Measurements from ENCODE around the gene A3GALT2.
"Not testable (repeated sequence)": the region's sequence is repeated elsewhere in the genome, so short reads cannot be mapped to it uniquely, and the experiment has no call there.

The A3GALT2 gene

GRCh38 chr1:33309351-33309750, 11.5 kb downstream of the A3GALT2 start:
- H2AFZ ChIP-seq (ENCODE audit: low read depth, low read length); H4K8ac ChIP-seq (ENCODE audit: low read length); H3K4me3 ChIP-seq (ENCODE audit: insufficient read depth in 1 of 2, low read depth in 1 of 2, low read length in 2 of 2); H3K4me2 ChIP-seq (ENCODE audit: low read length, poor library complexity, severe bottlenecking); H3K9ac ChIP-seq (ENCODE audit: low read length); H3K27ac ChIP-seq (ENCODE audit: low read length, poor library complexity, severe bottlenecking); H3K79me1 ChIP-seq (replicated peaks; ENCODE audit: low read length, poor library complexity, severe bottlenecking); H4K91ac ChIP-seq (ENCODE audit: low read length); H3K27me3 ChIP-seq (ENCODE audit: control insufficient read depth in 1 of 2, insufficient read depth in 1 of 2, low read length in 2 of 2); H2BK12ac ChIP-seq (ENCODE audit: low read length in 2 of 2); H3K18ac ChIP-seq (ENCODE audit: low read depth in 1 of 2, low read length in 2 of 2); DNase-seq; H2BK120ac ChIP-seq (ENCODE audit: low read depth, low read length); H3K9me3 ChIP-seq (ENCODE audit: control insufficient read depth, low read length); H2BK15ac ChIP-seq (ENCODE audit: low read depth, poor library complexity, severe bottlenecking); H3K14ac ChIP-seq (ENCODE audit: low read length in 2 of 2); H2BK5ac ChIP-seq (ENCODE audit: low read depth, low read length, poor library complexity, severe bottlenecking); H3K23ac ChIP-seq (ENCODE audit: low read length in 2 of 2); H2AK5ac ChIP-seq (ENCODE audit: low read length, severe bottlenecking); H3K4ac ChIP-seq (ENCODE audit: low read depth in 1 of 2, low read length in 2 of 2): not testable (repeated sequence)
- 92% methylated on average over 12 of the region's 32 CpGs for WGBS
- peaks cover 0 to 11% of the 10 kb centered on the region in 2 experiments for H3K36me3 ChIP-seq (ENCODE audit: control insufficient read depth in 1 of 2, insufficient read depth in 2 of 2, low read depth in 1 of 2, low read length in 2 of 2)
- peaks cover 15% of the 10 kb centered on the region for H3K4me1 ChIP-seq (ENCODE audit: control insufficient read depth, insufficient read depth, low read depth, low read length)

GRCh38 chr1:33307494-33307864, 13.4 kb downstream of the A3GALT2 start:
- Histone ChIP-seq H4K8ac (ENCODE audit: low read length) (no peak overlapping the region), H3K36me3 (ENCODE audit: control insufficient read depth in 1 of 2, insufficient read depth in 2 of 2, low read depth in 1 of 2, low read length in 2 of 2) (peaks cover 0 to 14% of the 10 kb centered on the region in 2 experiments), H3K9ac (ENCODE audit: low read length) (no peak overlapping the region), H3K9me3 (ENCODE audit: control insufficient read depth, low read length) (no peaks in the 10 kb centered on the region), H2BK5ac (ENCODE audit: low read depth, low read length, poor library complexity, severe bottlenecking) (no peak overlapping the region), H4K91ac (ENCODE audit: low read length) (no peak overlapping the region), H3K4ac (ENCODE audit: low read depth in 1 of 2, low read length in 2 of 2) (no peak overlapping the region), H3K79me1 (replicated peaks; ENCODE audit: low read length, poor library complexity, severe bottlenecking) (peaks cover 2% of the 10 kb centered on the region), H3K4me1 (ENCODE audit: control insufficient read depth, insufficient read depth, low read depth, low read length) (peaks cover 18% of the 10 kb centered on the region), H3K23ac (ENCODE audit: low read length in 2 of 2) (no peak overlapping the region), H3K18ac (ENCODE audit: low read depth in 1 of 2, low read length in 2 of 2) (no peak overlapping the region), H2BK120ac (ENCODE audit: low read depth, low read length) (no peak overlapping the region), H2AFZ (ENCODE audit: low read depth, low read length) (no peak overlapping the region), H2BK12ac (ENCODE audit: low read length in 2 of 2) (no peak overlapping the region), H3K4me3 (ENCODE audit: insufficient read depth in 1 of 2, low read depth in 1 of 2, low read length in 2 of 2) (no peak overlapping the region), H3K4me2 (ENCODE audit: low read length, poor library complexity, severe bottlenecking) (no peak overlapping the region), H3K14ac (ENCODE audit: low read length in 2 of 2) (no peak overlapping the region), H3K27me3 (ENCODE audit: control insufficient read depth in 1 of 2, insufficient read depth in 1 of 2, low read length in 2 of 2) (peaks cover 0 to 4% of the 10 kb centered on the region in 2 experiments), H3K27ac (ENCODE audit: low read length, poor library complexity, severe bottlenecking) (no peak overlapping the region), H2BK15ac (ENCODE audit: low read depth, poor library complexity, severe bottlenecking) (no peak overlapping the region), H2AK5ac (ENCODE audit: low read length, severe bottlenecking) (no peak overlapping the region)
- no CpG with 5 or more reads among the region's 5 CpGs for WGBS
- DNase-seq, result no peak

GRCh38 chr1:33306653-33307493, 14.0 kb downstream of the A3GALT2 start:
- 60% methylated on average over 99 of the region's 113 CpGs for WGBS
- peak overlapping the region; percentile 75 for H4K8ac ChIP-seq (ENCODE audit: low read length)
- peak overlapping the region; percentile 75 for H4K91ac ChIP-seq (ENCODE audit: low read length)
- H3K36me3 ChIP-seq (ENCODE audit: control insufficient read depth in 1 of 2, insufficient read depth in 2 of 2, low read depth in 1 of 2, low read length in 2 of 2), result peaks cover 0 to 19% of the 10 kb centered on the region in 2 experiments
- no peak for DNase-seq
- H3K4ac ChIP-seq (ENCODE audit: low read depth in 1 of 2, low read length in 2 of 2), result no peak overlapping the region
- H2BK5ac ChIP-seq (ENCODE audit: low read depth, low read length, poor library complexity, severe bottlenecking), result no peak overlapping the region
- H3K4me2 ChIP-seq (ENCODE audit: low read length, poor library complexity, severe bottlenecking), result no peak overlapping the region
- H3K14ac ChIP-seq (ENCODE audit: low read length in 2 of 2), result no peak overlapping the region
- H3K4me1 ChIP-seq (ENCODE audit: control insufficient read depth, insufficient read depth, low read depth, low read length), result peaks cover 18% of the 10 kb centered on the region
- H2BK120ac ChIP-seq (ENCODE audit: low read depth, low read length), result no peak overlapping the region
- peak overlapping the region; percentile 35 for H2AK5ac ChIP-seq (ENCODE audit: low read length, severe bottlenecking)
- H3K9ac ChIP-seq (ENCODE audit: low read length), result peak overlapping the region; percentile 41
- no peak overlapping the region for H3K27ac ChIP-seq (ENCODE audit: low read length, poor library complexity, severe bottlenecking)
- peak overlapping the region in 1 of 2 experiments; percentile 61 for H3K18ac ChIP-seq (ENCODE audit: low read depth in 1 of 2, low read length in 2 of 2)
- H3K23ac ChIP-seq (ENCODE audit: low read length in 2 of 2), result peak overlapping the region in 1 of 2 experiments; percentile 83
- no peak overlapping the region for H2BK12ac ChIP-seq (ENCODE audit: low read length in 2 of 2)
- no peaks in the 10 kb centered on the region for H3K9me3 ChIP-seq (ENCODE audit: control insufficient read depth, low read length)
- peaks cover 0 to 4% of the 10 kb centered on the region in 2 experiments for H3K27me3 ChIP-seq (ENCODE audit: control insufficient read depth in 1 of 2, insufficient read depth in 1 of 2, low read length in 2 of 2)
- peaks cover 2% of the 10 kb centered on the region for H3K79me1 ChIP-seq (replicated peaks; ENCODE audit: low read length, poor library complexity, severe bottlenecking)
- H3K4me3 ChIP-seq (ENCODE audit: insufficient read depth in 1 of 2, low read depth in 1 of 2, low read length in 2 of 2), result peak overlapping the region; percentile 33 to 49
- H2BK15ac ChIP-seq (ENCODE audit: low read depth, poor library complexity, severe bottlenecking), result peak overlapping the region; percentile 89
- H2AFZ ChIP-seq (ENCODE audit: low read depth, low read length), result no peak overlapping the region

GRCh38 chr1:33305816-33306652, 14.9 kb downstream of the A3GALT2 start:
- no peak overlapping the region for H2BK120ac ChIP-seq (ENCODE audit: low read depth, low read length)
- peaks cover 0 to 23% of the 10 kb centered on the region in 2 experiments for H3K36me3 ChIP-seq (ENCODE audit: control insufficient read depth in 1 of 2, insufficient read depth in 2 of 2, low read depth in 1 of 2, low read length in 2 of 2)
- no peak overlapping the region for H4K91ac ChIP-seq (ENCODE audit: low read length)
- H2BK15ac ChIP-seq (ENCODE audit: low read depth, poor library complexity, severe bottlenecking), result no peak overlapping the region
- peaks cover 0 to 4% of the 10 kb centered on the region in 2 experiments for H3K27me3 ChIP-seq (ENCODE audit: control insufficient read depth in 1 of 2, insufficient read depth in 1 of 2, low read length in 2 of 2)
- no peak overlapping the region for H2BK5ac ChIP-seq (ENCODE audit: low read depth, low read length, poor library complexity, severe bottlenecking)
- H3K18ac ChIP-seq (ENCODE audit: low read depth in 1 of 2, low read length in 2 of 2), result no peak overlapping the region
- H3K9ac ChIP-seq (ENCODE audit: low read length), result peak overlapping the region; percentile 41
- no peak for DNase-seq
- H2AFZ ChIP-seq (ENCODE audit: low read depth, low read length), result no peak overlapping the region
- no peak overlapping the region for H2BK12ac ChIP-seq (ENCODE audit: low read length in 2 of 2)
- no peak overlapping the region for H2AK5ac ChIP-seq (ENCODE audit: low read length, severe bottlenecking)
- H3K23ac ChIP-seq (ENCODE audit: low read length in 2 of 2), result no peak overlapping the region
- no peak overlapping the region for H4K8ac ChIP-seq (ENCODE audit: low read length)
- H3K9me3 ChIP-seq (ENCODE audit: control insufficient read depth, low read length), result no peaks in the 10 kb centered on the region
- H3K79me1 ChIP-seq (replicated peaks; ENCODE audit: low read length, poor library complexity, severe bottlenecking), result peaks cover 4% of the 10 kb centered on the region
- no peak overlapping the region for H3K4ac ChIP-seq (ENCODE audit: low read depth in 1 of 2, low read length in 2 of 2)
- 71% methylated on average over 18 of the region's 20 CpGs for WGBS
- H3K14ac ChIP-seq (ENCODE audit: low read length in 2 of 2), result no peak overlapping the region
- no peak overlapping the region for H3K27ac ChIP-seq (ENCODE audit: low read length, poor library complexity, severe bottlenecking)
- H3K4me1 ChIP-seq (ENCODE audit: control insufficient read depth, insufficient read depth, low read depth, low read length), result peaks cover 20% of the 10 kb centered on the region
- H3K4me3 ChIP-seq (ENCODE audit: insufficient read depth in 1 of 2, low read depth in 1 of 2, low read length in 2 of 2), result peak overlapping the region in 1 of 2 experiments; percentile 49
- H3K4me2 ChIP-seq (ENCODE audit: low read length, poor library complexity, severe bottlenecking), result no peak overlapping the region

Data from mesenchymal stem cell (in vitro differentiated cells and primary cell).